Heart left ventricle (tissue), 13 donors: ENCODE data around the gene ABCB4.

ENCODE experiments used
- CTCF ChIP-seq, 12 donors: fragments of 200-600 bp; sonication (generic) in 4 of 12; IDR thresholded peaks; one replicate each; pipeline versions ENCODE4 v1.5.0 to v1.8.0; 2018 to 2022; ENCODE audit warnings: antibody characterized with exemption in 12 of 12, mild to moderate bottlenecking in 5 of 12
- POLR2A ChIP-seq, 2 donors: fragments of 450-650 bp; IDR thresholded peaks; one replicate each; pipeline ENCODE4 v1.6.1; 2017; ENCODE audit warnings: antibody characterized with exemption in 2 of 2, mild to moderate bottlenecking in 2 of 2, moderate library complexity in 2 of 2
- donor health status: ischemic (EF 13 %, LVEDD 7.1; RV severe dilation, severe dysfunction).
- donor health status: DM: no; HTN: yes; CAD: no.
- donor health status: DM: no; HTN: no; CAD: no.
- donor health status: ischemic (EF 25% LVEDD 6.9; RV normal size, moderate dysfunction).
- donor health status: ischemic (EF 25% LVEDD 5.7; RV mildly dilated, moderate dysfunction).
- donor health status: ischemic (EF 35%, LVEDD 5.7; RV mildly dilated, moderate dysfunction).
- donor health status: nonischemic (EF 11% LVEDD 7.7; RV severe dilation, severe dysfunction).
- donor health status: DM: yes; HTN: yes; CAD: no.
- donor health status: PGD.
- donor health status: ischemic (EF 29% LVEDD 5.4; RV normal size, mild dysfunction).
- donor health status: nonischemic (EF 23%, LVEDD 6.1; RV moderate dilation, normal function).

- TF ChIP-seq CTCF (IDR thresholded peaks at IDR 0.05): no peak
- no peak for TF ChIP-seq POLR2A (IDR thresholded peaks at IDR 0.05)
Measured at GRCh38 chr7:87511510-87511909, 36.0 kb upstream of the ABCB4 start.
